ENCODE results near the gene PARD3.

- no peak for TF ChIP-seq CTCF (IDR thresholded peaks at IDR 0.05)
- no peak for TF ChIP-seq POLR2A (IDR thresholded peaks at IDR 0.05)
- TF ChIP-seq POLR2AphosphoS5 (IDR thresholded peaks at IDR 0.05) = peak; percentile 19 to 65 (median 65)
- TF ChIP-seq EP300 (IDR thresholded peaks at IDR 0.05; ENCODE audit: low read depth) = no peak
Observed at GRCh38 chr10:34319197-34319846, 495.8 kb downstream of the PARD3 start.
